Measurements from ENCODE around the gene MORN1. TPM values are rescaled to one million over a fixed set of nuclear protein-coding genes. Genes with fewer than 3 reads are reported as not detected.

The MORN1 gene
- polyA plus RNA-seq, 1 experiment = 3.7 TPM

- POLR2A ChIA-PET = no interaction called here
- no peak for DNase-seq (ENCODE audit: low read depth)
- Histone ChIP-seq H3K4me3 (ENCODE audit: low read depth, low read length) (no peak overlapping the region), H3K27me3 (ENCODE audit: control insufficient read depth, insufficient read depth, low read length) (no peaks in the 10 kb centered on the region), H3K36me3 (ENCODE audit: control insufficient read depth, insufficient read depth, low read length) (no peaks in the 10 kb centered on the region; the same call in 1 of the 2 replicates)
- CTCF ChIA-PET = interaction anchor here (1.2 kb wide), 1 partner anchor 37 kb away, joined by 3 read pairs; no protein-coding TSS in a partner anchor
- TF ChIP-seq CTCF (IDR thresholded peaks at IDR 0.05; ENCODE audit: insufficient read depth, low read depth, low read length) = no peak
Observed at GRCh38 chr1:2271841-2272655, 119.3 kb downstream of the MORN1 start.

Other genes starting within 250 kb of the MORN1 start
- gene FAAP20, start 196.8 kb downstream of the MORN1 start, polyA plus RNA-seq (2011; rRNA removed) = 11.9 and 18.7 TPM in 2 replicates
- gene SKI, start 163.2 kb downstream of the MORN1 start, polyA plus RNA-seq (2011; rRNA removed) = 5.1 and 6.3 TPM in 2 replicates
- 255 and 354 TPM in 2 replicates for gene RER1, start 287 bp upstream of the MORN1 start, polyA plus RNA-seq (2011; rRNA removed)
- 17.4 and 23.6 TPM in 2 replicates for gene PEX10, start 21.0 kb upstream of the MORN1 start, polyA plus RNA-seq (2011; rRNA removed)
- 0.06 TPM in 2 replicates for gene PLCH2, start 84.7 kb upstream of the MORN1 start, polyA plus RNA-seq (2011; rRNA removed)
- gene PANK4, start 135.0 kb upstream of the MORN1 start, polyA plus RNA-seq (2011; rRNA removed) = 13.3 and 17.1 TPM in 2 replicates
- not detected in 2 replicates for gene HES5, start 138.7 kb upstream of the MORN1 start, polyA plus RNA-seq (2011; rRNA removed)
- gene TNFRSF14, start 164.8 kb upstream of the MORN1 start, polyA plus RNA-seq (2011; rRNA removed) = 11.8 and 19.3 TPM in 2 replicates
- 9.8 and 16.1 TPM in 2 replicates for gene PRXL2B, start 195.2 kb upstream of the MORN1 start, polyA plus RNA-seq (2011; rRNA removed)
- gene MMEL1, start 241.5 kb upstream of the MORN1 start, polyA plus RNA-seq (2011; rRNA removed) = 0.17 TPM in 1 of 2 replicates, not detected in the other